ENCODE results near the gene AACS. TPM values are rescaled to one million over a fixed set of nuclear protein-coding genes. Genes with fewer than 3 reads are reported as not detected.
A peak's percentile ranks its signal among the peaks of the same experiment; 100 is the strongest.
"Not testable (repeated sequence)": the region's sequence is repeated elsewhere in the genome, so short reads cannot be mapped to it uniquely, and the experiment has no call there.

AACS gene
- 10 to 100 TPM; 12.0 to 38.3 (median 15.8) TPM for total RNA-seq

GRCh38 chr12:125065021-125065918 lies at the start of gene AACS:
TSS of gene AACS (plus strand) at chr12:125065435. CDS start at chr12:125065585, 150 bp downstream.
- Histone ChIP-seq H3K4me3 (peak within 1 kb of the TSS; percentile 73 to 99 (median 87)), H3K27ac (peak within 1 kb of the TSS; percentile 78 to 81), H3K4me1 (replicated peaks in 1 of 2) (peaks cover 7 to 12% of the 10 kb centered on the region in 2 donors)
- peak; percentile 90 to 96 (median 94) for ATAC-seq (replicated peaks in 6 of 8)
- WGBS, 10 experiments, result 0 to 3% (median 0%) methylated on average over 2 to 11 of the region's 80 CpGs; no CpG with 5 or more reads in 4 of the 10 experiments
- in situ Hi-C loops (cut with MboI; ENCODE audit: low pct_unique_long_range_greater_than_20kb in 2 of 9, low sequenced_read_pairs in 9 of 9, unreplicated experiment in 9 of 9), result no loop called here

GRCh38 chr12:125015680-125016310 lies 49.4 kb upstream of the AACS start:
- WGBS, 10 experiments, result 75 to 98% (median 88%) methylated on average over 1 to 16 of the region's 24 CpGs
- in situ Hi-C loops (cut with MboI; ENCODE audit: low pct_unique_long_range_greater_than_20kb in 2 of 9, low sequenced_read_pairs in 9 of 9, unreplicated experiment in 9 of 9), result no loop called here
- no peaks in the 10 kb centered on the region for H3K4me1 ChIP-seq (replicated peaks in 1 of 2)
- no peak overlapping the region for H3K4me3 ChIP-seq
- ATAC-seq (replicated peaks in 6 of 8), result no peak
- no peak overlapping the region for H3K27ac ChIP-seq

GRCh38 chr12:125017801-125018200 lies 47.4 kb upstream of the AACS start:
- in situ Hi-C loops (cut with MboI; ENCODE audit: low pct_unique_long_range_greater_than_20kb in 2 of 9, low sequenced_read_pairs in 9 of 9, unreplicated experiment in 9 of 9), result no loop called here
- H3K27ac ChIP-seq, result no peak overlapping the region
- no peak for ATAC-seq (replicated peaks in 6 of 8)
- WGBS, 10 experiments, result 80 to 100% (median 90%) methylated on average over 1 to 9 of the region's 9 CpGs; no CpG with 5 or more reads in 4 of the 10 experiments
- H3K4me1 ChIP-seq (replicated peaks in 1 of 2), result no peaks in the 10 kb centered on the region
- no peak overlapping the region for H3K4me3 ChIP-seq

- H3K27ac ChIP-seq, result no peak overlapping the region
- no peak overlapping the region for H3K4me3 ChIP-seq
- WGBS, 10 experiments, result 73 to 100% (median 90%) methylated on average over 2 to 6 of the region's 11 CpGs; no CpG with 5 or more reads in 3 of the 10 experiments
- no peak for ATAC-seq (replicated peaks in 6 of 8)
- in situ Hi-C loops (cut with MboI; ENCODE audit: low pct_unique_long_range_greater_than_20kb in 2 of 9, low sequenced_read_pairs in 9 of 9, unreplicated experiment in 9 of 9), result no loop called here
- H3K4me1 ChIP-seq (replicated peaks in 1 of 2), result no peaks in the 10 kb centered on the region
Measured at GRCh38 chr12:125018356-125018755, 46.9 kb upstream of the AACS start.

- no peaks in the 10 kb centered on the region for H3K4me1 ChIP-seq (replicated peaks in 1 of 2)
- no peak for ATAC-seq (replicated peaks in 6 of 8)
- no peak overlapping the region for H3K27ac ChIP-seq
- in situ Hi-C loops (cut with MboI; ENCODE audit: low pct_unique_long_range_greater_than_20kb in 2 of 9, low sequenced_read_pairs in 9 of 9, unreplicated experiment in 9 of 9), result no loop called here
- no peak overlapping the region for H3K4me3 ChIP-seq
- 80 to 100% (median 98%) methylated on average over 1 to 7 of the region's 9 CpGs; no CpG with 5 or more reads in 4 of the 10 experiments for WGBS, 10 experiments
Measured at GRCh38 chr12:125021096-125021495, 44.1 kb upstream of the AACS start.

GRCh38 chr12:125021771-125022170 lies 43.5 kb upstream of the AACS start:
- ATAC-seq (replicated peaks in 6 of 8), result no peak
- in situ Hi-C loops (cut with MboI; ENCODE audit: low pct_unique_long_range_greater_than_20kb in 2 of 9, low sequenced_read_pairs in 9 of 9, unreplicated experiment in 9 of 9), result no loop called here
- 40 to 89% (median 70%) methylated on average over 1 to 4 of the region's 5 CpGs; no CpG with 5 or more reads in 5 of the 10 experiments for WGBS, 10 experiments

GRCh38 chr12:125023065-125023464 lies 42.2 kb upstream of the AACS start:
- 67 to 100% (median 92%) methylated on average over 1 to 2 of the region's 2 CpGs; no CpG with 5 or more reads in 2 of the 10 experiments for WGBS, 10 experiments
- ATAC-seq (replicated peaks in 6 of 8), result no peak
- no peak overlapping the region for H3K27ac ChIP-seq
- no peaks in the 10 kb centered on the region for H3K4me1 ChIP-seq (replicated peaks in 1 of 2)
- no peak overlapping the region for H3K4me3 ChIP-seq
- in situ Hi-C loops (cut with MboI; ENCODE audit: low pct_unique_long_range_greater_than_20kb in 2 of 9, low sequenced_read_pairs in 9 of 9, unreplicated experiment in 9 of 9), result no loop called here

More at GRCh38 chr12:125021771-125022170, 43.5 kb upstream of the AACS start:
- Histone ChIP-seq H3K27ac (no peak overlapping the region), H3K4me3 (no peak overlapping the region), H3K4me1 (replicated peaks in 1 of 2) (no peaks in the 10 kb centered on the region)

- ATAC-seq (replicated peaks in 6 of 8), result no peak
- no peak overlapping the region for H3K27ac ChIP-seq
- in situ Hi-C loops (cut with MboI; ENCODE audit: low pct_unique_long_range_greater_than_20kb in 2 of 9, low sequenced_read_pairs in 9 of 9, unreplicated experiment in 9 of 9), result no loop called here
- 75 to 100% (median 94%) methylated on average over 4 to 28 of the region's 43 CpGs; no CpG with 5 or more reads in 2 of the 10 experiments for WGBS, 10 experiments
- H3K4me3 ChIP-seq, result no peak overlapping the region
- no peaks in the 10 kb centered on the region for H3K4me1 ChIP-seq (replicated peaks in 1 of 2)
Measured at GRCh38 chr12:125024949-125025563, 40.2 kb upstream of the AACS start.

- ATAC-seq (replicated peaks in 6 of 8), result no peak
- 89 to 98% (median 93%) methylated on average over 4 to 9 of the region's 9 CpGs for WGBS, 10 experiments
- Histone ChIP-seq H3K4me1 (replicated peaks in 1 of 2) (no peaks in the 10 kb centered on the region), H3K27ac (no peak overlapping the region), H3K4me3 (no peak overlapping the region)
- in situ Hi-C loops (cut with MboI; ENCODE audit: low pct_unique_long_range_greater_than_20kb in 2 of 9, low sequenced_read_pairs in 9 of 9, unreplicated experiment in 9 of 9), result no loop called here
Measured at GRCh38 chr12:125025606-125026235, 39.5 kb upstream of the AACS start.

- no peak overlapping the region for H3K4me3 ChIP-seq
- H3K27ac ChIP-seq, result no peak overlapping the region
- 58 to 100% (median 93%) methylated on average over 2 to 8 of the region's 8 CpGs; no CpG with 5 or more reads in 1 of the 10 experiments for WGBS, 10 experiments
- in situ Hi-C loops (cut with MboI; ENCODE audit: low pct_unique_long_range_greater_than_20kb in 2 of 9, low sequenced_read_pairs in 9 of 9, unreplicated experiment in 9 of 9), result no loop called here
- no peaks in the 10 kb centered on the region for H3K4me1 ChIP-seq (replicated peaks in 1 of 2)
- ATAC-seq (replicated peaks in 6 of 8), result no peak
Measured at GRCh38 chr12:125028106-125028505, 37.1 kb upstream of the AACS start.

- ATAC-seq (replicated peaks in 6 of 8), result no peak
- no peak overlapping the region for H3K4me3 ChIP-seq
- WGBS, 10 experiments, result 40 to 100% (median 88%) methylated on average over 1 to 6 of the region's 7 CpGs; no CpG with 5 or more reads in 2 of the 10 experiments
- no peaks in the 10 kb centered on the region for H3K4me1 ChIP-seq (replicated peaks in 1 of 2)
- H3K27ac ChIP-seq, result no peak overlapping the region
- in situ Hi-C loops (cut with MboI; ENCODE audit: low pct_unique_long_range_greater_than_20kb in 2 of 9, low sequenced_read_pairs in 9 of 9, unreplicated experiment in 9 of 9), result no loop called here
Measured at GRCh38 chr12:125029761-125030358, 35.4 kb upstream of the AACS start.

- 78 to 100% (median 80%) methylated on average over 1 to 9 of the region's 9 CpGs; no CpG with 5 or more reads in 1 of the 10 experiments for WGBS, 10 experiments
- H3K4me1 ChIP-seq (replicated peaks in 1 of 2); ATAC-seq (replicated peaks in 6 of 8); in situ Hi-C loops (cut with MboI; ENCODE audit: low pct_unique_long_range_greater_than_20kb in 2 of 9, low sequenced_read_pairs in 9 of 9, unreplicated experiment in 9 of 9); H3K4me3 ChIP-seq; H3K27ac ChIP-seq: not testable (repeated sequence)
Measured at GRCh38 chr12:125031471-125031870, 33.8 kb upstream of the AACS start.

Measured in motor neuron (in vitro differentiated cells).